CD4-positive, alpha-beta memory T cell (primary cell): Measurements from ENCODE around the gene FOXP1. TPM values are rescaled to one million over a fixed set of nuclear protein-coding genes. Genes with fewer than 3 reads are reported as not detected.

Source experiments
- CTCF ChIA-PET: fragments of 350-600 bp; sonication (Branson Sonifier 250); formaldehyde crosslinking; loops from one replicate; lab custom pipeline; 2021; ENCODE audit warnings: inconsistent platforms; ENCODE audit not compliant: partially characterized antibody; lab: Charles Lee
- POLR2A ChIA-PET: fragments of 350-600 bp; sonication (Branson Sonifier 250); formaldehyde crosslinking; loops from one replicate; lab custom pipeline; 2021; ENCODE audit not compliant: partially characterized antibody; lab: Charles Lee
- DNase-seq, 5 donors: peaks; one replicate each; pipeline versions ENCODE4 v3.0.0 to v3.0.0-alpha.2; 2020 to 2022; ENCODE audit warnings: mixed read lengths in 1 of 5
- H3K27ac ChIP-seq: one replicate; pipeline ENCODE4 v1.7.0; 2013; ENCODE audit warnings: low read depth, low read length
- H3K27me3 ChIP-seq: 2 replicates; pipeline ENCODE4 v1.7.0; 2013; ENCODE audit warnings: mild to moderate bottlenecking, low read length, moderate library complexity; ENCODE audit not compliant: insufficient read depth
- H3K36me3 ChIP-seq: 2 replicates; pipeline ENCODE4 v1.7.0; 2013; ENCODE audit warnings: mild to moderate bottlenecking, low read length, moderate library complexity; ENCODE audit not compliant: insufficient read depth
- H3K4me1 ChIP-seq: 2 replicates; pipeline ENCODE4 v1.7.0; 2013; ENCODE audit warnings: mild to moderate bottlenecking, low read length, moderate library complexity; ENCODE audit not compliant: insufficient read depth
- H3K4me3 ChIP-seq, 2 donors: one replicate each; pipeline ENCODE4 v1.7.0; 2013; ENCODE audit warnings: low read length in 2 of 2, mild to moderate bottlenecking in 1 of 2
- H3K9me3 ChIP-seq, 2 donors: one replicate each; pipeline ENCODE4 v1.7.0; 2013; ENCODE audit warnings: low read length in 2 of 2, control low read depth in 1 of 2; ENCODE audit not compliant: control insufficient read depth in 1 of 2
- H3K27ac Mint-ChIP-seq, 7 donors: one replicate each; pipeline ENCODE4 v1.8.0; 2020 to 2021; ENCODE audit warnings: mixed read lengths in 7 of 7, mild to moderate bottlenecking in 6 of 7, inconsistent platforms in 3 of 7, moderate library complexity in 3 of 7
- H3K27me3 Mint-ChIP-seq, 2 donors: one replicate each; pipeline ENCODE4 v1.8.0; 2020 to 2021; ENCODE audit warnings: mixed read lengths in 2 of 2
- H3K36me3 Mint-ChIP-seq, 2 donors: one replicate each; pipeline ENCODE4 v1.8.0; 2020 to 2021; ENCODE audit warnings: mixed read lengths in 2 of 2, inconsistent platforms in 1 of 2, mild to moderate bottlenecking in 1 of 2
- H3K4me1 Mint-ChIP-seq, 4 donors: one replicate each; pipeline ENCODE4 v1.8.0; 2020 to 2021; ENCODE audit warnings: mixed read lengths in 4 of 4, mild to moderate bottlenecking in 1 of 4
- H3K4me3 Mint-ChIP-seq, 8 donors: one replicate each; pipeline ENCODE4 v1.8.0; 2020 to 2021; ENCODE audit warnings: mixed read lengths in 8 of 8, mild to moderate bottlenecking in 7 of 8, moderate library complexity in 6 of 8, inconsistent platforms in 3 of 8
- H3K9me3 Mint-ChIP-seq, 8 donors: one replicate each; pipeline ENCODE4 v1.8.0; 2020 to 2021; ENCODE audit warnings: mixed read lengths in 8 of 8, mild to moderate bottlenecking in 5 of 8, inconsistent platforms in 3 of 8, moderate library complexity in 1 of 8
- intact Hi-C: fragments of 100-400 bp; cut with micrococcal nuclease; formaldehyde crosslinking; loops from one replicate; pipeline ENCODE4 v1.15.1; 2023
- polyA plus RNA-seq, 2 donors: library from polyadenylated mRNA; unstranded; fragments of 300-500 nt; fragmentation: Illumina TruSeq; gene quantifications; one replicate each; pipeline ENCODE4 v1.2.3, GENCODE V29; 2021
- total RNA-seq, 2 experiments: library from RNA; stranded (reverse); gene quantifications; one replicate each; pipeline ENCODE4 v1.2.3, GENCODE V29; 2021

FOXP1 gene
- total and polyA plus RNA-seq, 4 experiments from 2014 or later, result 189 to 348 (median 279) TPM

- H3K9me3 ChIP-seq, result no peaks in the 10 kb centered on the region
- Mint-ChIP-seq H3K27ac (peak overlapping the region; percentile 13 to 86 (median 77)), H3K9me3 (no peaks in the 10 kb centered on the region), H3K27me3 (no peaks in the 10 kb centered on the region), H3K4me3 (peak overlapping the region; percentile 18 to 81 (median 70)), H3K4me1 (peaks cover 45 to 77% (median 63%) of the 10 kb centered on the region in 4 donors), H3K36me3 (peaks cover 17 to 24% of the 10 kb centered on the region in 2 donors)
- ChIA-PET POLR2A (interaction anchor here (2.7 kb wide), 1 partner anchor 10 kb away, joined by 6 read pairs; no protein-coding TSS in a partner anchor), CTCF (interaction anchor here (0.8 to 1.6 kb wide), 3 partner anchors 27 to 136 kb away, joined by 3 to 5 read pairs (median 3); no protein-coding TSS in a partner anchor)
- no peaks in the 10 kb centered on the region for H3K27me3 ChIP-seq
- H3K27ac ChIP-seq, result no peak overlapping the region
- no peak overlapping the region for H3K4me3 ChIP-seq
- no peaks in the 10 kb centered on the region for H3K36me3 ChIP-seq
- intact Hi-C loops, result no loop called here
- peaks cover 72% of the 10 kb centered on the region for H3K4me1 ChIP-seq
- DNase-seq, result peak in 1 of 5 donors; percentile 39
These were observed 222.8 kb downstream of the FOXP1 start for GRCh38 chr3:71360764-71361163.

GRCh38 chr3:71360180-71360579 is 223.3 kb downstream of the FOXP1 start:
- DNase-seq, result no peak
- intact Hi-C loops, result no loop called here
- Histone ChIP-seq H3K4me1 (peaks cover 77% of the 10 kb centered on the region), H3K4me3 (no peak overlapping the region), H3K36me3 (no peaks in the 10 kb centered on the region), H3K9me3 (no peaks in the 10 kb centered on the region), H3K27me3 (no peaks in the 10 kb centered on the region), H3K27ac (no peak overlapping the region)
- H3K36me3 Mint-ChIP-seq, result peaks cover 23 to 27% of the 10 kb centered on the region in 2 donors
- H3K27me3 Mint-ChIP-seq, result no peaks in the 10 kb centered on the region
- H3K27ac Mint-ChIP-seq, result peak overlapping the region; percentile 19 to 86 (median 50)
- H3K9me3 Mint-ChIP-seq, result no peaks in the 10 kb centered on the region
- ChIA-PET CTCF (interaction anchor here (0.8 to 1.6 kb wide), 3 partner anchors 27 to 136 kb away, joined by 3 to 5 read pairs (median 3); no protein-coding TSS in a partner anchor), POLR2A (interaction anchor here (2.7 kb wide), 1 partner anchor 9 kb away, joined by 6 read pairs; no protein-coding TSS in a partner anchor)
- peaks cover 47 to 79% (median 65%) of the 10 kb centered on the region in 4 donors for H3K4me1 Mint-ChIP-seq
- H3K4me3 Mint-ChIP-seq, result peak overlapping the region in 6 of 8 donors; percentile 47 to 81 (median 72)

DNA sequence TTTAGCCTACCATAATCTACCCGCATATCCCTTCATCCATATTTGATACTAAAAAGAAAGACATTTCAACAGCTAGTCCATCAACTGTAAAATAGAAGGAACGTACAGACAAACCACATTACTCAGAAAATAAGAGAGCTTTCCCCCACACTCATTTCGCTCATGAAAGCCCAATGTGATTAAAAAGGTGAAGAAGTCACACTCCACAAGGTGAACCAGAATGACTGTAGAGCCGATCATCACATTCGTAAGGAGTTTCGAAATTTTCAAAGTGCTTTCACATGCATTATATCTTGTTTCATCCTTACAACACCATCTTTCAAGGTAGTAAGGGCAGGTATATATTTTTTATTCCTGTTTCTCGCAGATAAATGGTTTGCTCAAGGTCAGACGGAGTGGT is 225.3 kb downstream of the FOXP1 start:
- peaks cover 51 to 81% (median 65%) of the 10 kb centered on the region in 4 donors for H3K4me1 Mint-ChIP-seq
- peak overlapping the region in 3 of 8 donors; percentile 1 to 35 (median 20) for H3K4me3 Mint-ChIP-seq
- Histone ChIP-seq H3K9me3 (no peaks in the 10 kb centered on the region), H3K27ac (no peak overlapping the region), H3K36me3 (no peaks in the 10 kb centered on the region), H3K4me1 (peaks cover 78% of the 10 kb centered on the region), H3K4me3 (no peak overlapping the region), H3K27me3 (no peaks in the 10 kb centered on the region)
- intact Hi-C loops, result no loop called here
- no peaks in the 10 kb centered on the region for H3K9me3 Mint-ChIP-seq
- peaks cover 34 to 37% of the 10 kb centered on the region in 2 donors for H3K36me3 Mint-ChIP-seq
- ChIA-PET POLR2A (no interaction called here), CTCF (no interaction called here)
- no peak for DNase-seq
- no peaks in the 10 kb centered on the region for H3K27me3 Mint-ChIP-seq
- peak overlapping the region in 4 of 7 donors; percentile 12 to 54 (median 34) for H3K27ac Mint-ChIP-seq

DNA sequence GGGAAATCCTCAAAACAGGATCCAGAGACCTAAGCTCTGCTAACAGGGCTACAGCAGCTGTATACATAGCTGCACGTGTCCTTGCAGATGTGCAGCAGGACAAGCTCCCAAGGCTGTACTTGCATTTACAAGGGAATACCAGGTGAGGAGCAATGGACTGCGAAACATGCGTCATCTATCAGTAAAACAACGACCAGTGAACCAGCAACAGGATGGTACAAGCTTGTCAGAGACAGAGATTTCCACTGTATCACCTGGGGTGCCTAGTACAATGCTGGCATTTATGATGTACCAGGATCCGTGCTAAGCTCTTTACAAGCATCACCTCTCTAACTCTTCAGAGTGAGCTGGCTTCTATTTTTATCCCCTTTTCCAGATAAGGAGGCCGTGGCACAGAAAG is 227.3 kb downstream of the FOXP1 start:
- Histone ChIP-seq H3K4me3 (no peak overlapping the region), H3K27ac (no peak overlapping the region), H3K4me1 (peaks cover 62% of the 10 kb centered on the region), H3K27me3 (no peaks in the 10 kb centered on the region), H3K9me3 (no peaks in the 10 kb centered on the region), H3K36me3 (no peaks in the 10 kb centered on the region)
- Mint-ChIP-seq H3K4me3 (peak overlapping the region in 3 of 8 donors; percentile 10 to 75 (median 66)), H3K4me1 (peaks cover 46 to 80% (median 64%) of the 10 kb centered on the region in 4 donors), H3K27ac (peak overlapping the region in 6 of 7 donors; percentile 7 to 92 (median 60)), H3K36me3 (peaks cover 42 to 44% of the 10 kb centered on the region in 2 donors), H3K9me3 (no peaks in the 10 kb centered on the region), H3K27me3 (no peaks in the 10 kb centered on the region)
- ChIA-PET POLR2A (interaction anchor here (1.7 kb wide), 1 partner anchor 65 kb away, joined by 4 read pairs; no protein-coding TSS in a partner anchor), CTCF (interaction anchor here (1.4 to 2.0 kb wide), 2 partner anchors 42 to 49 kb away, joined by 3 to 6 read pairs; no protein-coding TSS in a partner anchor)
- no peak for DNase-seq
- intact Hi-C loops, result no loop called here

DNA sequence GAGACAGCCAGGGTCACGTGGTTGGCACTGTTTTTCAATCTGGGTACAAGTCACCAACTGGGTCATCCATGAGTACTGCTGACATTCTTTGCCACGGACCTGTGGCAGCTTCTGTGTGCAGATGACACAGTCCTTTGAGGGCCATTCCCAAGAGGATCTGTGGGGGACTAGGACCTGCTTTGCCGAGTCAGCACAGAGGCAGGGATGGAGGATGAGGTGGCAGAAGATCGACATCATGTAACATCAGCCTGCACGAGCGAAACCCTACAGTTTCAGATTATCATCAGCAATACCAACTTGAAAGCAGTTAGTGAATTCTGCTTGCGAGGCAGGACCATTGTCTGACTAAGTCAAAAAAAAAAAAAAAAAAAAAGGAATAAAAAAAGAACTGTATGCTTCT is 227.7 kb downstream of the FOXP1 start:
- H3K36me3 ChIP-seq, result no peaks in the 10 kb centered on the region
- peaks cover 46 to 76% (median 63%) of the 10 kb centered on the region in 4 donors for H3K4me1 Mint-ChIP-seq
- peaks cover 58% of the 10 kb centered on the region for H3K4me1 ChIP-seq
- H3K4me3 Mint-ChIP-seq, result peak overlapping the region in 5 of 8 donors; percentile 61 to 75 (median 66)
- ChIA-PET CTCF (interaction anchor here (1.4 to 2.0 kb wide), 2 partner anchors 42 to 48 kb away, joined by 3 to 6 read pairs; no protein-coding TSS in a partner anchor), POLR2A (interaction anchor here (1.7 kb wide), 1 partner anchor 65 kb away, joined by 4 read pairs; no protein-coding TSS in a partner anchor)
- no peak for DNase-seq
- intact Hi-C loops, result no loop called here
- no peak overlapping the region for H3K27ac ChIP-seq
- no peaks in the 10 kb centered on the region for H3K27me3 Mint-ChIP-seq
- no peaks in the 10 kb centered on the region for H3K9me3 Mint-ChIP-seq
- peaks cover 42 to 44% of the 10 kb centered on the region in 2 donors for H3K36me3 Mint-ChIP-seq
- no peaks in the 10 kb centered on the region for H3K9me3 ChIP-seq
- no peak overlapping the region for H3K4me3 ChIP-seq
- peak overlapping the region in 5 of 7 donors; percentile 32 to 92 (median 85) for H3K27ac Mint-ChIP-seq
- H3K27me3 ChIP-seq, result no peaks in the 10 kb centered on the region

DNA sequence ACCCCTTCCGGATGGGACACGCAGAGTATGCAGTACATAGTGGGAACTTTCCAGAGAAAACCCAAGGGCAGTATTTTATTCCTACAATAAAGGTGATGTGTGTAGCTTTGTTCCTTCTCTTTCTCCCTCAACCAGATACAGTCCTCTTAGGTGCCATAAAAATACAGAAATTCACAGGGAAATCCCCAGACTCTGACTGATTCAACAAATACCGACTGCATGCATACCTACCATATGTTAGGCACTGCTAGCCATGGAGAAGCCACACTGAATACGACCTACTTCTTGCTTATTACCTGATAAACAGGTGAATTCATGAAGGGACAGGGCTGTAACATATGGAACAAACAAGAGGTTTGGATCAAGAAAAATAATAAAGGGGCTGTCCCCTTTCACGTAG is 228.5 kb downstream of the FOXP1 start:
- Histone ChIP-seq H3K27me3 (no peaks in the 10 kb centered on the region), H3K27ac (no peak overlapping the region), H3K4me3 (no peak overlapping the region), H3K9me3 (no peaks in the 10 kb centered on the region), H3K4me1 (peaks cover 50% of the 10 kb centered on the region), H3K36me3 (no peaks in the 10 kb centered on the region)
- H3K4me3 Mint-ChIP-seq, result peak overlapping the region in 4 of 8 donors; percentile 9 to 67 (median 16)
- POLR2A ChIA-PET, result interaction anchor here (0.6 kb wide), 1 partner anchor 20 kb away, joined by 3 read pairs; no protein-coding TSS in a partner anchor
- CTCF ChIA-PET, result no interaction called here
- intact Hi-C loops, result no loop called here
- no peaks in the 10 kb centered on the region for H3K27me3 Mint-ChIP-seq
- H3K36me3 Mint-ChIP-seq, result peaks cover 42 to 44% of the 10 kb centered on the region in 2 donors
- peak overlapping the region in 4 of 7 donors; percentile 16 to 47 (median 38) for H3K27ac Mint-ChIP-seq
- H3K9me3 Mint-ChIP-seq, result no peaks in the 10 kb centered on the region
- peaks cover 44 to 76% (median 60%) of the 10 kb centered on the region in 4 donors for H3K4me1 Mint-ChIP-seq
- no peak for DNase-seq
